ENCODE measurements around the gene RACGAP1. TPM values are rescaled to one million over a fixed set of nuclear protein-coding genes. Genes with fewer than 3 reads are reported as not detected.

The RACGAP1 gene
- total RNA-seq, 2 donors from 2014 or later: 2.6 to 3.3 TPM

- Histone ChIP-seq H3K4me1 (peaks cover 0 to 20% of the 10 kb centered on the region in 2 donors), H3K27me3 (no peaks in the 10 kb centered on the region), H3K9me3 (no peaks in the 10 kb centered on the region), H3K36me3 (no peaks in the 10 kb centered on the region), H3K27ac (no peak overlapping the region), H3K4me3 (no peak overlapping the region)
- DNase-seq (ENCODE audit: low spot score): no peak
- no peak for TF ChIP-seq CTCF (IDR thresholded peaks at IDR 0.05)
Measured at GRCh38 chr12:50069539-50069938, 44.2 kb upstream of the RACGAP1 start.

- no peaks in the 10 kb centered on the region for H3K27me3 ChIP-seq
- no peaks in the 10 kb centered on the region for H3K9me3 ChIP-seq
- peaks cover 0 to 20% of the 10 kb centered on the region in 2 donors for H3K4me1 ChIP-seq
- H3K27ac ChIP-seq: no peak overlapping the region
- no peak for DNase-seq (ENCODE audit: low spot score)
- no peak overlapping the region for H3K4me3 ChIP-seq
- no peak for TF ChIP-seq CTCF (IDR thresholded peaks at IDR 0.05)
- no peaks in the 10 kb centered on the region for H3K36me3 ChIP-seq
Measured at GRCh38 chr12:50069069-50069468, 43.8 kb upstream of the RACGAP1 start.

GRCh38 chr12:50066402-50066801, 41.1 kb upstream of the RACGAP1 start:
- Histone ChIP-seq H3K27me3 (no peaks in the 10 kb centered on the region), H3K36me3 (no peaks in the 10 kb centered on the region), H3K27ac (no peak overlapping the region), H3K4me3 (no peak overlapping the region), H3K9me3 (no peaks in the 10 kb centered on the region), H3K4me1 (peaks cover 0 to 29% of the 10 kb centered on the region in 2 donors)
- no peak for DNase-seq (ENCODE audit: low spot score)
- TF ChIP-seq CTCF (IDR thresholded peaks at IDR 0.05): no peak

GRCh38 chr12:50065726-50066310, 40.5 kb upstream of the RACGAP1 start:
- H3K27me3 ChIP-seq: no peaks in the 10 kb centered on the region
- TF ChIP-seq CTCF (IDR thresholded peaks at IDR 0.05): no peak
- H3K9me3 ChIP-seq: no peaks in the 10 kb centered on the region
- H3K27ac ChIP-seq: no peak overlapping the region
- DNase-seq (ENCODE audit: low spot score): no peak
- peaks cover 0 to 27% of the 10 kb centered on the region in 2 donors for H3K4me1 ChIP-seq
- no peak overlapping the region for H3K4me3 ChIP-seq
- no peaks in the 10 kb centered on the region for H3K36me3 ChIP-seq

- no peak for TF ChIP-seq CTCF (IDR thresholded peaks at IDR 0.05)
- H3K4me1 ChIP-seq: peaks cover 0 to 18% of the 10 kb centered on the region in 2 donors
- H3K27ac ChIP-seq: no peak overlapping the region
- H3K4me3 ChIP-seq: no peak overlapping the region
- H3K36me3 ChIP-seq: no peaks in the 10 kb centered on the region
- no peak for DNase-seq (ENCODE audit: low spot score)
- no peaks in the 10 kb centered on the region for H3K27me3 ChIP-seq
- H3K9me3 ChIP-seq: no peaks in the 10 kb centered on the region
Measured at GRCh38 chr12:50062728-50063460, 37.6 kb upstream of the RACGAP1 start.
